ENCODE measurements around the gene C11orf52.
"Not testable (repeated sequence)": the region's sequence is repeated elsewhere in the genome, so short reads cannot be mapped to it uniquely, and the experiment has no call there.

Gene C11orf52, protein sequence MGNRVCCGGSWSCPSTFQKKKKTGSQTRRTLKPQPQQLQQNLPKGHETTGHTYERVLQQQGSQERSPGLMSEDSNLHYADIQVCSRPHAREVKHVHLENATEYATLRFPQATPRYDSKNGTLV

GRCh38 chr11:111918390-111919256 lies at the start of gene C11orf52:
C11orf52 (plus strand) TSS chr11:111918913; CDS start chr11:111918973, 60 bp downstream.
- no peak for DNase-seq

DNA sequence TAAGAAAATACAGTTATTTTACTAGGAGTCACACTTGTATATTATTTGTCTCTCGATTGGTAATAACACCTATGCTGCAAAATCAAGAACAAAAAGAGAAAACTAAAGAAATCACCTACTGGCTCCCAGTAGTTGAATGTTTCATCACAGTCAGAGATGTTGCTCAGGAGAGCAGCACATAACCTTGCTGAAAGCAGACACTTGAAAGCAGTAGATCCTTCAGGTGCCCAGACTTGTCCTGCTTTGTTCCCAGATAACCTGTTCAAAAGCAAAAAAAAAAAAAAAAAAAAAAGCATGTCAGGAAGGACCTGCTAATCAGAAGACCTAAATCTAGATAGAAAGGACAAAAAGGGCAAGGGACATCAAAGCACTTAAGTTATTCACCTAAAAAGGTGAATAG lies 48.6 kb upstream of the C11orf52 start:
- DNase-seq: no peak

DNA sequence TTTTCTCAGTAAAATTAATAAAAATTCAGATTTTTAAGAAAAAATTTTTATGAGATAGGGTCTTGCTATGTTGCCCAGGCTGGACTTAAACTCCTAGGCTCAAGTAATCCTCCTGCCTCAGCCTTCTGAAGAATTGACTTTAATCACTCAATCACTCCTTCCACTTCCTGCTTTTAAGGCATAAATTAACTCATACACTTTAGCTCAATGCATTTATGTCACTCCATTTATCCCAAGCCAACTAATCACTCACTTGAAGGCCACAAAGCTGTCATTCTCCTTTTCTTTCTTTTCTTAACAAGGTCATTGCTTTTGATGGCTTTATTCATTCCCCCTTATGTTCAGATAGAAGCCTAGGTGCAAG lies 48.2 kb upstream of the C11orf52 start:
- DNase-seq: no peak

GRCh38 chr11:111870886-111871692 lies 47.6 kb upstream of the C11orf52 start, which contains the start of gene ALG9:
ALG9 (minus strand) TSS chr11:111871581; CDS start chr11:111871482, 99 bp downstream.
- peak; percentile 94 for DNase-seq

- no peak for DNase-seq
Observed at GRCh38 chr11:111871693-111872161, 47.0 kb upstream of the C11orf52 start.

GRCh38 chr11:111878385-111878848 lies 40.3 kb upstream of the C11orf52 start:
- no peak for DNase-seq

DNA sequence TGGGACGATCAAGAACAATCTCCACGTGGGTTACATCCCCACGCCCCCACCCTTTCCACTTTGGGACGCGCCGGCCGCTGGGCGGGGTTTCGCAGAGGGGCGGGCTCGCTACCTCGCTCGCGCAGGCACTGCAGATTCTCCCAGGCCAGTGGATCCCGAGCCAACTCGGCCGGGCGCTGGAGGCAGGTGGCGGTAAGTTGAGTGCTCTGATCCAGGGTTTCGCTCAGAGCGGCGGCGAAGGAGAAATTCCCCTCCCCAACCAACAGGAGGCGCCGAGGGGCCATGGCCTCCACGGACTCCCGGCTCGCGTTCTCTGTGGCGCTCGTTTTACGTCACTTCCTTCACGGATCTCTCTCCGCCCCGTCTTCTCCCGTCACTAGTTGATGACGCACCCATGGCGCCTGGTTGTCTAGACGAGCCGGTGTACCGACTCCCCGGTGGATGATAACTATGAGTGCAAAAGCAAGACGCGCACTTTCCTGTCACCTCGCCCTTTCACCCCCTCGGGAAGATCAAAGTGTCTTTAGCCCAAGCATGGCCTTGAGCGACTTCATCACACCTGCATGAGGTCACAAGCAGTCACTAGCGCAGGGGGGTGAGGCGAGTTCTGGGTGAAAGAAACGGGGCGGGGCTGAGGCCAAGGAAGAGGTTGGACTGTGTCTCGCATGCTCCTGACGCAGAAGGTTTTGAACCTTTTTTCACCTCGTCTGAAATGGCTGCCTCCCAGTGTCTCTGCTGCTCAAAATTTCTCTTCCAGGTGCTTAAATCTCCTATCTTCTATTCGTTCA lies 39.7 kb upstream of the C11orf52 start, which contains the start of the genes CFAP68 and FDXACB1:
Gene CFAP68, plus strand, starts transcription at position 693 of the 788 bp plus-strand sequence. Its CDS starts 20 bp downstream, at position 713.
Gene FDXACB1, minus strand, starts transcription at position 317 of the 788 bp plus-strand sequence. Its CDS starts 33 bp downstream, at position 284.
- DNase-seq: peak; percentile 97

GRCh38 chr11:111879637-111879960 lies 39.1 kb upstream of the C11orf52 start:
- DNase-seq: no peak

- no peak for DNase-seq
Observed at GRCh38 chr11:111882202-111882601, 36.5 kb upstream of the C11orf52 start.

GRCh38 chr11:111885053-111885452 lies 33.7 kb upstream of the C11orf52 start:
- DNase-seq: not testable (repeated sequence)

GRCh38 chr11:111886032-111886431 lies 32.7 kb upstream of the C11orf52 start:
- DNase-seq: no peak

- no peak for DNase-seq
Observed at GRCh38 chr11:111886844-111887243, 31.9 kb upstream of the C11orf52 start.

DNA sequence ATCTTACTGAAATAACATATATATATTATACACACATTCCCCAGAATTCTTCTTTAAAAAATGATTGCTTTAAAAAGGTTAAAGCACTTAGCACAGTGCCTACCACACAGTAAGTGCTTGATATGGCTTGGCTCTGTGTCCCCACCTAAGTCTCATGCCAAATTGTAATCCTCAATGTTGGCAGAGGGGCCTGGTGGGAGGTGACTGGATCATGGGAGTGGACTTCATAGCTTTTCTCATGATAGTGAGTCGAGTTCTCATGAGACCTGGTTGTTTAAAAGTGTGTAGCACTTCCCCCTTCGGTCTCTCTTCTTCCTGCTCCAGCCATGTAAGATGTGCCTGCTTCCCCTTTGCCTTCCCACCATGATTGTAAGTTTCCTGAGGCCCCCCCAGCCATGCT lies 13.3 kb upstream of the C11orf52 start:
- no peak for DNase-seq

DNA sequence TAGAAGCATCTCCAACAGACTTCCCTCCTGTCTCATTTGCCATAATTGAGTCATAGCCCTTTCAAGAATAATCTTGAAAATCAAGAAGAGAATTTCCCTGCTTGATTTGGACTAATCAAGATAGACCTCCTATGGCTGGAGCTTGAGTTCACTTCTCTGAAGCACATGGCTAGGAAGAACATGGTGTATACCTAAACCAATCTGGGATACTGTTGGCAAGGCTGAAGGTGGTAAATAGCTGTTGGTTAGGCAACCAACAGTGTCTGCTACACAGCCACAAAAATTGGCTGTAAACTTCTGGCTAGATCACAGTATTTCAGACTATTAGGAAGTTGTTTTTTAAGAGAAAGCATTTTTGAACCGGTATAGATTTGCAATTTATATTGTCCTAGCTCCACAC lies 12.0 kb upstream of the C11orf52 start:
- DNase-seq: no peak

- no peak for DNase-seq
Observed at GRCh38 chr11:111908639-111909305, 9.9 kb upstream of the C11orf52 start.

DNA sequence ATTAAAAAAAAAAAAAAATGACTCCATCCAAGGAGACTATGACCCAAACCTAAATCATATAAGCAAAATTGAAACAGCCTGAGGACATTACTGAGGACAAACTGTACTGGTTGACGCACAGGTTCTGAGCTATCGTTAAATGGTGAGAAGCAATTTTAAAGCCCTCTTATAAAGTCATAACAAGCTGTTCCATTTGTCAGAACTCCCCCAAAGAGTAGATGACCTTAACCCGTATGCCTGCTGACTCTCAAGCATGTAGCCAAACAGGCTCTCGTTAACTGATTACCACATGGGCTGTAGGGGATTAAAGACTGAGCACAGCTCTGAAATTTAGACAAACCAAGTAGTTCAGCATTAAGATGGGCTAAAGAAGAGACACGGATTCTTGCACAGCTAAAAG lies 9.3 kb upstream of the C11orf52 start:
- no peak for DNase-seq

DNA sequence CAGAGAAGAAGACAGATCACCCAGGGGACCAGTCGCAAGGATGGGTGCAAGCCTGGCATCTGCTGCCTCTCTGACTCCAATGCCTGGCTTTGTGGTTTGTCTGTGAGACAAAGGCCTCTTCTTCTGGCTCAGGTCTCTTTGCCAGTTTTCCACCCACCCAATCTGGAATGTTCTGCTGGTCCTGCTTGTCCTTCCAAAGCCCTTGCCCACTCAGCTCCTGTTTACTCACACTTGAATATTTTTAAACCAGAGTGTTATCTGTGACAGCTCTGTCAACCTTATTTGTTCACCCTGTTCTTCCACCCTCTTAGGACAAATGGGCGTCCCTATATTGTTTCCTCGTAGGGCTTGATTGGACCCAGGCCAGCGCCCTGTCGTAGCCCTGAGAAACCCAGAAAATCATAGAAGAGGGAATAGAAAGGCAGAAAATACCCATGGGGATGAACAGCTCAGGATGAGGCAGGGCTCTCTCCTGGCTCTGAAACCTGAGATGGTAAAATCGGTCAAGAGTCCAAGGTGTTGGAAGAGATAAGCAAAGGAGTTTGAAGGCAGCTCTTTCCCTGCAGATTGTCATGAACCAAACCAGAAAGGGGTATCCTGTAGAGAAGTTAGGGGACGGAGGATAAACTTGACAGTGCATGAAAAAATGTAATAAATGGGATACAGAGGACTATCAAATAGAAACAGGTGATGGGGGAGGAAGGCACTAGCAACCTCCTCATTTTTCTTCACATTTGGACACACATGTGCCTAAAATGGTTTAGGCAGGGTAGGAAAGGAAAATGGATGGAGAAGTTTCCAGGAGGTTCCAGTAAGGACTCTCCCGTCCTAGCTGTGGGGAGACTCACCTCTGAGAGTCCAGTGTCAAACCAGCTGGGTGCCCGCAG lies 7.8 kb upstream of the C11orf52 start:
- no peak for DNase-seq

DNA sequence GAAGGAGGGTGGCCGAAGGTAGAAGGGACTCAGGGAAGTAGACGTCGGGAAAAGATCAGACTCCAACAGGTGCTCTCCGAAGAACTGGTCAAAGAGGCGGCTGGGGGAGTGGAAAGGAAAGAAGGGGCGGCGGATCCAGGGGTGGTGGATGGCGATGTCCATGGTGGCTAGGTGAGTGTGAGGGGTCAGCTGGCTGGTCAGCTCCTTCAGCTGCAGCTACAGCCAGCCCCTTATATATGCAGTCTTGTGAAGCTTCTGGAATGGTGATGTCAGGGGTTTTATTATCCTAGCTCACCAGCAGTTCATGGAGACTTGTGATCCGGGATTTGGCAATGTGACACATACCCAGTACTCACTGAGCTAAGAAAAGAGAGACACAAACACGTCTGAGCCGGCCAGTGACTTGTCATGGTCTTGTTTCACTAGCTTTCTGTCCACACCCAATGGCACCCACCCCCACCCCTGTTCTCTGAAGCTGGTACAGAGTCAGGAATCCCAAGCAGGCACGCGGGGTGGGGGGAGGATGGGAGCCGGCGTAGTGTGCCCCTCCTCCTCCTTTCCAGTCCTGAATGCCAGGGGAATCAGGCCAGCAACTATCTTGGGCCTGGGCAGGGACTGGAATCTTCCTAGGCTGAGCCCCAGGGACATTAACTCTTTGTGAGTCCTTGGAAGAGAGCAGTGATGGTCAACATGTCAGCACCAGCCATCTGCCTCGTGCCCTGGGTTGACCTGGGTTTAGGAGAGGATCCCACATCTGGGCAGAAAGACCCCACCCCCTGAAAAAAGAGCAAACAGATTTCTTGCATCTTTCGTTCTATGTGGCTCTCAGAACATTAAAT lies 6.9 kb upstream of the C11orf52 start, which contains the start of gene CRYAB:
Gene CRYAB, minus strand, starts transcription at position 208 of the 839 bp plus-strand sequence. Its CDS starts 46 bp downstream, at position 162.
- no peak for DNase-seq

DNA sequence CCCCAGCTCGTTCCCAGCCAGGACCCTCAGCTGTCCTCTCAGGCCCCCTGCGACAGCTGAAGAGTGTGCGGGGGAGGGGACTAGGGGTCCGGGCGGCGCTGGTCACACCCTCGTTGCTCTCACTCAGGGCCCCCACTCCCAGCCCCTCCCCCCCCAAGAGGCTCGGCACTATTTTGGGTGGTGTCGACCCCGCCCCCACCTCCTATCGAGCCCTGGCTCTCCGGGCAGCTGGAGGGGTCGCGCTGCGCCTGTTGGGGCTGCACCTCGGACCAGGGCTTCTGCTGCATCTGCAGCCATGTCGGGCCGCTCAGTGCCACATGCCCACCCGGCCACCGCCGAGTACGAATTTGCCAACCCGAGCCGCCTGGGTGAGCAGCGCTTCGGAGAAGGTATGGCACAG lies 6.2 kb upstream of the C11orf52 start, which contains the start of gene HSPB2:
Gene HSPB2, plus strand, starts transcription at position 200 of the 400 bp plus-strand sequence. Its CDS starts 96 bp downstream, at position 296.
- no peak for DNase-seq
